ENCODE measurements around the gene PVALEF. TPM values are rescaled to one million over a fixed set of nuclear protein-coding genes. Genes with fewer than 3 reads are reported as not detected.

The PVALEF gene
- total and polyA plus RNA-seq, 2 of the 13 experiments (the other 11 are each of a cell fraction or from before 2014, with no cell fraction given): 0.18 TPM

- TF ChIP-seq ZNF407 (CRISPR knock-in tag; IDR thresholded peaks at IDR 0.05; ENCODE audit: not compliant biosample characterization) (no peak), ZNF496 (CRISPR knock-in tag; IDR thresholded peaks at IDR 0.05; ENCODE audit: insufficient replicate concordance) (no peak), ZNF264 (CRISPR knock-in tag; IDR thresholded peaks at IDR 0.05) (no peak), NCOR1 (IDR thresholded peaks at IDR 0.05; ENCODE audit: borderline replicate concordance, low read length) (no peak), MED8 (CRISPR knock-in tag; IDR thresholded peaks at IDR 0.05; ENCODE audit: insufficient replicate concordance) (no peak), HCFC1 (IDR thresholded peaks at IDR 0.05; ENCODE audit: low read depth, low read length) (no peak), ZBTB43 (CRISPR knock-in tag; conservative IDR thresholded peaks at IDR 0.05) (no peak), ZBTB39 (CRISPR knock-in tag; IDR thresholded peaks at IDR 0.05) (no peak), ISL2 (CRISPR knock-in tag; IDR thresholded peaks at IDR 0.05) (no peak), SRSF9 (IDR thresholded peaks at IDR 0.05; ENCODE audit: borderline replicate concordance, insufficient read depth, low read depth, low read length, poor library complexity, severe bottlenecking) (no peak), MAF1 (CRISPR knock-in tag; IDR thresholded peaks at IDR 0.05; ENCODE audit: borderline replicate concordance) (no peak), SMAD9 (CRISPR knock-in tag; IDR thresholded peaks at IDR 0.05) (no peak), HDAC6 (IDR thresholded peaks at IDR 0.05; ENCODE audit: low read depth, low read length) (no peak), ZSCAN29 (CRISPR knock-in tag; conservative IDR thresholded peaks at IDR 0.05) (peak; percentile 43; the same call in 1 of the 2 replicates), ZMYM2 (CRISPR knock-in tag; IDR thresholded peaks at IDR 0.05) (peak; percentile 42; the same call in 1 of the 2 replicates), ZNF33A (CRISPR knock-in tag; IDR thresholded peaks at IDR 0.05; ENCODE audit: borderline replicate concordance) (no peak)
Measured at GRCh38 chr17:81164371-81165245, 699 bp upstream of the PVALEF start (continued).
